ENCODE data around the gene NANP. TPM values are rescaled to one million over a fixed set of nuclear protein-coding genes. Genes with fewer than 3 reads are reported as not detected.

Gene NANP, protein sequence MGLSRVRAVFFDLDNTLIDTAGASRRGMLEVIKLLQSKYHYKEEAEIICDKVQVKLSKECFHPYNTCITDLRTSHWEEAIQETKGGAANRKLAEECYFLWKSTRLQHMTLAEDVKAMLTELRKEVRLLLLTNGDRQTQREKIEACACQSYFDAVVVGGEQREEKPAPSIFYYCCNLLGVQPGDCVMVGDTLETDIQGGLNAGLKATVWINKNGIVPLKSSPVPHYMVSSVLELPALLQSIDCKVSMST
- total RNA-seq (ENCODE audit: unreplicated experiment): 6.8 TPM
- long read RNA-seq, partial matches to known transcripts: 0 of 4 reads
- long read RNA-seq, other reads (novel, unspliced or antisense): 0 of 4 reads

DNA sequence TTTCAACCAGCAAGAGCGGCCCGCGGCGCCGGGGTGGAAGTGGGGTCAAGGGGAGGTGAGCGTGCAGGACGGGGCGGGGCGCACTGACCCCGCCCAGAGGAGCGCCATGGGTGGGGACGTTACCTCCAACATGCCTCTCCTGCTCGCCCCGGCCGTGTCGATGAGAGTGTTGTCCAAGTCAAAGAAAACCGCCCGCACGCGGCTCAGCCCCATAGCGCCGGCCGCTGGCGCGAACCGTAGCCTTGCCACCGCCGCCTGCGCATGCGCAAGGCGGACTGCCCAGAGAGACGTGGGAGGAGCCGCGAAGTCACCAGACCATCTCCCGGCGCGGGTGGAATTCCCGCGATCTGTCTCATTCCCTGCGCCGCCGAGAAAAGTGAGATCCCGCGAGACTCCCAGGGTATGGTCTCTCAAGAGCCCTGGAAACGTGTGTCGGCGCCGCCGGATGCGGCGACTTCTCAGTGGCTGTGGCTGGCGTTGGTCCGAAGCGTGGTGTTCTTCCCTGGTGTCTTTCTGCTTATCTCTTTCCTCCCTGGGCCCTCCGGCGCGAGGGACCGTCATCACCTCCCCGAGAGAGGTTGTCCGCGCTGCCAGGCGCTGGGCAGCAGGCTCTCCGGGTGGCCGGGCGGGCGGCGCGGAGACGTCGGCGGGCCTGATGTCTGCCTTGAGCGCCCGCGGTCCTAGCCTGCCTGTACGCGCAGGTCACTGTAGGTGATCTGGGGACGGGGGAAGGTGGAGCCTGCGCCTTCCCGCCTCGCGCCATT is at the start of gene NANP:
TSS of gene NANP (minus strand) at position 279 of the 764 bp plus-strand sequence. CDS start at position 213, 66 bp downstream.
- Mint-ChIP-seq H3K36me3 (ENCODE audit: low read depth, unreplicated experiment) (peaks cover 8% of the 10 kb centered on the region), H3K9me3 (ENCODE audit: unreplicated experiment) (no peaks in the 10 kb centered on the region), H3K27ac (ENCODE audit: unreplicated experiment) (peak within 1 kb of the TSS; percentile 91), H3K4me1 (ENCODE audit: unreplicated experiment) (peaks cover 38% of the 10 kb centered on the region), H3K4me3 (ENCODE audit: unreplicated experiment) (peak within 1 kb of the TSS; percentile 93), H3K27me3 (ENCODE audit: unreplicated experiment) (peaks cover 3% of the 10 kb centered on the region)
- DNase-seq (ENCODE audit: low spot score): peak; percentile 96
- TF ChIP-seq, protein P1, sequence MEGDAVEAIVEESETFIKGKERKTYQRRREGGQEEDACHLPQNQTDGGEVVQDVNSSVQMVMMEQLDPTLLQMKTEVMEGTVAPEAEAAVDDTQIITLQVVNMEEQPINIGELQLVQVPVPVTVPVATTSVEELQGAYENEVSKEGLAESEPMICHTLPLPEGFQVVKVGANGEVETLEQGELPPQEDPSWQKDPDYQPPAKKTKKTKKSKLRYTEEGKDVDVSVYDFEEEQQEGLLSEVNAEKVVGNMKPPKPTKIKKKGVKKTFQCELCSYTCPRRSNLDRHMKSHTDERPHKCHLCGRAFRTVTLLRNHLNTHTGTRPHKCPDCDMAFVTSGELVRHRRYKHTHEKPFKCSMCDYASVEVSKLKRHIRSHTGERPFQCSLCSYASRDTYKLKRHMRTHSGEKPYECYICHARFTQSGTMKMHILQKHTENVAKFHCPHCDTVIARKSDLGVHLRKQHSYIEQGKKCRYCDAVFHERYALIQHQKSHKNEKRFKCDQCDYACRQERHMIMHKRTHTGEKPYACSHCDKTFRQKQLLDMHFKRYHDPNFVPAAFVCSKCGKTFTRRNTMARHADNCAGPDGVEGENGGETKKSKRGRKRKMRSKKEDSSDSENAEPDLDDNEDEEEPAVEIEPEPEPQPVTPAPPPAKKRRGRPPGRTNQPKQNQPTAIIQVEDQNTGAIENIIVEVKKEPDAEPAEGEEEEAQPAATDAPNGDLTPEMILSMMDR (IDR thresholded peaks at IDR 0.05; ENCODE audit: unreplicated experiment): no peak

DNA sequence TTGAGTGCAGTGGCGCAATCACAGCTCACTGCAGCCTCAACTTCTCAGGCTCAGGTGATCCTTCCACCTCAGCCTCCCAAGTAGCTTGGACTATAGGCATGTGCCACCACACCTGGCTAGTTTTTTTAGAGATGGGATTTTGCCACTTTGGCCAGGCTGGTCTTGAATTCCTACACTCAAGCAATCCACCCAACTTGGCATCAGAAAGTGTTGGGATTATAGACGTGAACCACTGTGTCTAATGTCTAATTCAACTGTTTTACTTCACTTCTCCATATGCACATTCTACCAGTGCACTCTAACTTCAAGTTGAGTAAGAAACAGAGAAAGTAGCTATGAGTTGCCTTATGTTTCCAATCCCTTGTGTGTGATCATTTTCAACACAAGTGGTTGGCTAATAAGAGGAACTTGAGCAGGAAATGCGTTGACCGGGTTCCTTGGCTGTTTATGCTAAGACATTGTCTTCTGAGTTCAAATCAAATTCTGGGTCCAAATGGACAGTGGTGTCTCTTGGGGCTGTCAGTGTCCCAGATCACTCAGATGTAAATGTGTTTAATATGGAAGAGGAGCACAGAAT is 48.9 kb upstream of the NANP start:
- no peaks in the 10 kb centered on the region for H3K27me3 Mint-ChIP-seq (ENCODE audit: unreplicated experiment)
- H3K27ac Mint-ChIP-seq (ENCODE audit: unreplicated experiment): no peak overlapping the region
- peaks cover 39% of the 10 kb centered on the region for H3K36me3 Mint-ChIP-seq (ENCODE audit: low read depth, unreplicated experiment)
- H3K9me3 Mint-ChIP-seq (ENCODE audit: unreplicated experiment): no peaks in the 10 kb centered on the region
- no peak overlapping the region for H3K4me3 Mint-ChIP-seq (ENCODE audit: unreplicated experiment)
- H3K4me1 Mint-ChIP-seq (ENCODE audit: unreplicated experiment): peaks cover 3% of the 10 kb centered on the region
- TF ChIP-seq, protein P1 (IDR thresholded peaks at IDR 0.05; ENCODE audit: unreplicated experiment): no peak
- no peak for DNase-seq (ENCODE audit: low spot score)

DNA sequence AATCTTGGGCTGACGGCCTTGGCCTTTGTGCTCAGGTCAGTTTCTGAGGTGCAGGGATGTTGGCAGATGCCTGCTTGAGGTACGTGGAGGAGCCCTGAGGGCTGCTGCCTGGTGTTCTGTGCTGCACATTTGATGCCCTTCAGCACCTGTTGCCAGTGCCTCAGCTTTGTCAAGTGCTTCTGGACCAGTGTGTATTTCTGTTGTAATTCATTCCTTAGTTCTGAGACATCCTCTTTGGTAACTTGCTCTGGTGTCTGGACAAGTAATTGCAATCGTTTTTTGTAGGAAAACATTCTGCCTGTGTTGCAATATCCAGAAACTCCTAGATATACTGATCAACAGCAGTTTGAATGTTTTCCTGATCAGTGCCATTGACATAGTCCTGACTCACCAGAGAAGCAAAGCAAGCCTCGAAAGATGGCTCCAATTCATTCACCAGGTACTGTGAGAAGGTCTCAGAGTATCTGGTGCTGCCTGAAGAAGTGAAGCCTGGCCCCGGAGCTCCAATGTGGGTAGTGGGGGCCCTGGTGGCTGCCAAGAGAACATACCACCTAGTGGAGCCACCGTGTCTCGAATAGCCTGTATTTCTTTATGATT is 46.1 kb upstream of the NANP start:
- Mint-ChIP-seq H3K27ac (ENCODE audit: unreplicated experiment) (no peak overlapping the region), H3K4me3 (ENCODE audit: unreplicated experiment) (no peak overlapping the region), H3K36me3 (ENCODE audit: low read depth, unreplicated experiment) (peaks cover 16% of the 10 kb centered on the region), H3K9me3 (ENCODE audit: unreplicated experiment) (no peaks in the 10 kb centered on the region), H3K4me1 (ENCODE audit: unreplicated experiment) (peaks cover 3% of the 10 kb centered on the region), H3K27me3 (ENCODE audit: unreplicated experiment) (no peaks in the 10 kb centered on the region)
- TF ChIP-seq, protein P1 (IDR thresholded peaks at IDR 0.05; ENCODE audit: unreplicated experiment): no peak
- DNase-seq (ENCODE audit: low spot score): peak; percentile 15

DNA sequence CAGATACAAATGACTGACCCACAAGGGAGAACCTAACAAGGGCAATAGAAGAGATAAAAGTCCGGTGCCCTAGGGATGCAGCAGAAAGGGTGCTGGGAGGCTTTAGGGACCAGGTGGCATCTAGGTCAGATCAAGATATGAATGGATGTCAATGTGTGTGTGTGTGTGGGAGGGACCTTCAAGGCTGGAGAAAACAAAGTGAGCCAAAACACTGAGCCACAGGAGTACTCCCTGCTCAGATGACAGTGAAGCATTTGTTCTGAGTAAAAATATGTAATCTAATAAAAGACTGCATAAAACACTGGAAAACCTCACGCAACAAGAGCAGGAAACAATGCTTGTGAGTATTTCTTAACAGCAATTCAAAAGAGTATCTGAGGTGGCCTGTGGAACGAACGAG is 44.6 kb upstream of the NANP start:
- TF ChIP-seq, protein P1 (IDR thresholded peaks at IDR 0.05; ENCODE audit: unreplicated experiment): no peak
- H3K9me3 Mint-ChIP-seq (ENCODE audit: unreplicated experiment): no peaks in the 10 kb centered on the region
- peaks cover 3% of the 10 kb centered on the region for H3K4me1 Mint-ChIP-seq (ENCODE audit: unreplicated experiment)
- H3K4me3 Mint-ChIP-seq (ENCODE audit: unreplicated experiment): no peak overlapping the region
- no peak overlapping the region for H3K27ac Mint-ChIP-seq (ENCODE audit: unreplicated experiment)
- no peaks in the 10 kb centered on the region for H3K27me3 Mint-ChIP-seq (ENCODE audit: unreplicated experiment)
- DNase-seq (ENCODE audit: low spot score): no peak
- peaks cover 4% of the 10 kb centered on the region for H3K36me3 Mint-ChIP-seq (ENCODE audit: low read depth, unreplicated experiment)

Measured in endothelial cell (in vitro differentiated cells).